Adrenal gland (tissue), 5 donors: ENCODE results near the gene FAM240A.

Source experiments
- POLR2A ChIP-seq, 2 donors: fragments of 450-650 bp; IDR thresholded peaks; one replicate each; pipeline ENCODE4 v1.6.1; 2017; ENCODE audit warnings: antibody characterized with exemption in 2 of 2, mild to moderate bottlenecking in 2 of 2, moderate library complexity in 1 of 2
- TF ChIP-seq, protein P1 (sequence below), 6 experiments: fragments of 450-650 bp in 4 of 6; fragments of 200-600 bp in 2 of 6; sonication (generic) in 1 of 6; IDR thresholded peaks; 1 replicate in 5 of 6; 2 replicates in 1 of 6; pipeline versions ENCODE4 v1.5.1 to v1.8.0; 2016 to 2021; ENCODE audit warnings: antibody characterized with exemption in 6 of 6, mild to moderate bottlenecking in 2 of 6, moderate library complexity in 1 of 6
- donor health status: DM: no; HTN: no; CAD: no.

GRCh38 chr3:46571684-46572083, 40.6 kb upstream of the FAM240A start:
- no peak for TF ChIP-seq POLR2A (IDR thresholded peaks at IDR 0.05)
- TF ChIP-seq, protein P1, sequence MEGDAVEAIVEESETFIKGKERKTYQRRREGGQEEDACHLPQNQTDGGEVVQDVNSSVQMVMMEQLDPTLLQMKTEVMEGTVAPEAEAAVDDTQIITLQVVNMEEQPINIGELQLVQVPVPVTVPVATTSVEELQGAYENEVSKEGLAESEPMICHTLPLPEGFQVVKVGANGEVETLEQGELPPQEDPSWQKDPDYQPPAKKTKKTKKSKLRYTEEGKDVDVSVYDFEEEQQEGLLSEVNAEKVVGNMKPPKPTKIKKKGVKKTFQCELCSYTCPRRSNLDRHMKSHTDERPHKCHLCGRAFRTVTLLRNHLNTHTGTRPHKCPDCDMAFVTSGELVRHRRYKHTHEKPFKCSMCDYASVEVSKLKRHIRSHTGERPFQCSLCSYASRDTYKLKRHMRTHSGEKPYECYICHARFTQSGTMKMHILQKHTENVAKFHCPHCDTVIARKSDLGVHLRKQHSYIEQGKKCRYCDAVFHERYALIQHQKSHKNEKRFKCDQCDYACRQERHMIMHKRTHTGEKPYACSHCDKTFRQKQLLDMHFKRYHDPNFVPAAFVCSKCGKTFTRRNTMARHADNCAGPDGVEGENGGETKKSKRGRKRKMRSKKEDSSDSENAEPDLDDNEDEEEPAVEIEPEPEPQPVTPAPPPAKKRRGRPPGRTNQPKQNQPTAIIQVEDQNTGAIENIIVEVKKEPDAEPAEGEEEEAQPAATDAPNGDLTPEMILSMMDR (IDR thresholded peaks at IDR 0.05), result no peak
